Left ventricle myocardium inferior (tissue), 1 donor: ENCODE measurements around the gene PIK3C2B. TPM values are rescaled to one million over a fixed set of nuclear protein-coding genes. Genes with fewer than 3 reads are reported as not detected.

Experiments
- DNase-seq: peaks from one replicate; pipeline ENCODE4 v3.0.0-alpha.2; 2020
- H3K27ac ChIP-seq: fragments of 200-600 bp; replicated peaks from 2 replicates; pipeline ENCODE4 v1.8.0; 2021
- H3K27me3 ChIP-seq: fragments of 200-600 bp; 2 replicates; pipeline ENCODE4 v1.8.0; 2021; ENCODE audit warnings: low read depth
- H3K36me3 ChIP-seq: fragments of 200-600 bp; 2 replicates; pipeline ENCODE4 v1.8.0; 2021
- H3K4me1 ChIP-seq: fragments of 200-600 bp; 2 replicates; pipeline ENCODE4 v1.8.0; 2021
- H3K4me3 ChIP-seq: fragments of 200-600 bp; 2 replicates; pipeline ENCODE4 v1.8.0; 2021; ENCODE audit warnings: mild to moderate bottlenecking, moderate library complexity
- H3K9me3 ChIP-seq: fragments of 200-600 bp; replicated peaks from 2 replicates; pipeline ENCODE4 v1.8.0; 2021
- intact Hi-C: fragments of 100-400 bp; cut with micrococcal nuclease; formaldehyde crosslinking; loops from one replicate; pipeline ENCODE4 v1.11.0; 2022
- total RNA-seq: library from RNA; stranded (reverse); fragmentation: NEBNext Ultra II Directional; extraction: Animal tissue kit (Norgen Biotek cat#: 25700); gene quantifications from one replicate; pipeline ENCODE4 v1.2.1, GENCODE V29; 2021
- TF ChIP-seq, protein P1 (sequence below): fragments of 200-600 bp; IDR thresholded peaks from 2 replicates; pipeline ENCODE4 v1.8.0; 2021; ENCODE audit warnings: antibody characterized with exemption, mild to moderate bottlenecking, borderline replicate concordance
- donor health status: DM: no; HTN: yes; CAD: no; lungs with severe emphysema.

Gene PIK3C2B
- total RNA-seq, 1 donor from 2014 or later: 18.5 TPM

DNA sequence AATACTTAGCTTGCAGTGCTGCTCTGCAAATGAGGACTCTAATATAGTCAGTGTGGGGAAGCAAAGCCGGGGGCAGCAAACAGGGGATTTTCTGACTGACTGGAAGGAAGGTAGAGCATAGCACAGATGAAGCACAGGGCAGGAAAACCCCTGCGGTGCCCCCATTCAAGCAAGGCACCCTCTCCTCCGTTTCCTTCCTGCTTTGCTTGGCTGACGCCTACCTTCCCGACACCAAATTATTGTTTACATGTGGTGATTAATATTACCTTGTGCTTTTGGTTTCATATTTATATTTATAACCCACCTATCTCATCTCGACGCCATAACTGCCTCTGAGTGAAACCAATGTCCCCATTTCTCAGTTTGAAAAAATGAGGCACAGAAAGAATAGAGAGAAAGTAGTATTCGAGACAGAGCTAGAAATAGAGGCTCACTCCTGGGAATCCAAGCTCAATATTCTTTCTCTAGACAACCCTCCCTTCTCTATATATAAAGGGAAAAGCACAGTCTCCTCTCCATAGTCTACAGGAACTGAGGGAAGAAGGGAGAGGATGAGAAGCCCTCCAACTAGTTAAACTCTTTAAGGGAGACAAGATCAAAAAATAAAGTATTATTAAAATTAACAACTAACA, 41.3 kb downstream of the PIK3C2B start:
- Histone ChIP-seq H3K36me3 (peaks cover 58% of the 10 kb centered on the region), H3K9me3 (no peaks in the 10 kb centered on the region), H3K27ac (peak overlapping the region; percentile 92), H3K4me1 (peaks cover 94% of the 10 kb centered on the region), H3K27me3 (no peaks in the 10 kb centered on the region), H3K4me3 (no peak overlapping the region)
- no peak for DNase-seq
- TF ChIP-seq, protein P1, sequence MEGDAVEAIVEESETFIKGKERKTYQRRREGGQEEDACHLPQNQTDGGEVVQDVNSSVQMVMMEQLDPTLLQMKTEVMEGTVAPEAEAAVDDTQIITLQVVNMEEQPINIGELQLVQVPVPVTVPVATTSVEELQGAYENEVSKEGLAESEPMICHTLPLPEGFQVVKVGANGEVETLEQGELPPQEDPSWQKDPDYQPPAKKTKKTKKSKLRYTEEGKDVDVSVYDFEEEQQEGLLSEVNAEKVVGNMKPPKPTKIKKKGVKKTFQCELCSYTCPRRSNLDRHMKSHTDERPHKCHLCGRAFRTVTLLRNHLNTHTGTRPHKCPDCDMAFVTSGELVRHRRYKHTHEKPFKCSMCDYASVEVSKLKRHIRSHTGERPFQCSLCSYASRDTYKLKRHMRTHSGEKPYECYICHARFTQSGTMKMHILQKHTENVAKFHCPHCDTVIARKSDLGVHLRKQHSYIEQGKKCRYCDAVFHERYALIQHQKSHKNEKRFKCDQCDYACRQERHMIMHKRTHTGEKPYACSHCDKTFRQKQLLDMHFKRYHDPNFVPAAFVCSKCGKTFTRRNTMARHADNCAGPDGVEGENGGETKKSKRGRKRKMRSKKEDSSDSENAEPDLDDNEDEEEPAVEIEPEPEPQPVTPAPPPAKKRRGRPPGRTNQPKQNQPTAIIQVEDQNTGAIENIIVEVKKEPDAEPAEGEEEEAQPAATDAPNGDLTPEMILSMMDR: no peak
- intact Hi-C loops: no loop called here

DNA sequence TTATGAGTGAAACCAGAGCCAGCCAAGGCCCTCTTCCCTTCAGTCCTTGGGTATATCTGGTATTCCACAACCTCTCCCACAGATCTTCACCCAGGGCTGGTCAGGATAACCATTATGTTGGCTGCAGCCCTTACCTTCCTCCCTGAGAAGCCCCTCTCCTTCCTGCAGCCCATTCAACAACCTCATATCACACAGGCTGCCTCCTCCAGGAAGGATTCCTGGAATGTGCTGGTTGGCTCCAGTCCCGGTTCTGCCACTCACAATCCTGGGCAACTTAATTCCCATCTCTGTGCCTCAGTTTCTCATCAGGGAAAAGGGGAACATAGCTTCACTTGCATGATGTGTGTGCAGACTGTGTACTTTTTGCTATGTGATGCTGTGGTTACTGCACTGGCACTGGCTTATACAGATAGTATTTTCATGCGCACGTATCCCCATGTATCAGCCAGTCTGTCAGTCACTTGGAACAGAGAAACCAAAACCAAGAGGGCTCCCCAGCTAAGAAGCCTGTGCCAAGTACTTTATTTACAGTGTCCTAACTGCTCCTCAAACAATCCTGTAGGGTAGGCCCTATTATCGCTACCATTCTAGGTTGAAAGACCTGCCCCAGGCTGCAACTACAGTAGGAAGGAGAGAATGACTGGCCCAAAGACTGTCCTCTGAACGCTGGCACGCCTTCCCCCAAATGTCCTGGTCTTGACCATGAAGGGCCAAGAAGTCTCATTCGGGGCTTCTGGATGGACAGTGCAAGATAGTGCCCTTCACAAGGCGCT, 43.1 kb downstream of the PIK3C2B start:
- TF ChIP-seq, protein P1: no peak
- no peaks in the 10 kb centered on the region for H3K9me3 ChIP-seq
- peaks cover 64% of the 10 kb centered on the region for H3K36me3 ChIP-seq
- peaks cover 98% of the 10 kb centered on the region for H3K4me1 ChIP-seq
- peak overlapping the region; percentile 92 for H3K27ac ChIP-seq
- H3K4me3 ChIP-seq: peak overlapping the region; percentile 57
- H3K27me3 ChIP-seq: no peaks in the 10 kb centered on the region
- intact Hi-C loops: no loop called here
- no peak for DNase-seq

DNA sequence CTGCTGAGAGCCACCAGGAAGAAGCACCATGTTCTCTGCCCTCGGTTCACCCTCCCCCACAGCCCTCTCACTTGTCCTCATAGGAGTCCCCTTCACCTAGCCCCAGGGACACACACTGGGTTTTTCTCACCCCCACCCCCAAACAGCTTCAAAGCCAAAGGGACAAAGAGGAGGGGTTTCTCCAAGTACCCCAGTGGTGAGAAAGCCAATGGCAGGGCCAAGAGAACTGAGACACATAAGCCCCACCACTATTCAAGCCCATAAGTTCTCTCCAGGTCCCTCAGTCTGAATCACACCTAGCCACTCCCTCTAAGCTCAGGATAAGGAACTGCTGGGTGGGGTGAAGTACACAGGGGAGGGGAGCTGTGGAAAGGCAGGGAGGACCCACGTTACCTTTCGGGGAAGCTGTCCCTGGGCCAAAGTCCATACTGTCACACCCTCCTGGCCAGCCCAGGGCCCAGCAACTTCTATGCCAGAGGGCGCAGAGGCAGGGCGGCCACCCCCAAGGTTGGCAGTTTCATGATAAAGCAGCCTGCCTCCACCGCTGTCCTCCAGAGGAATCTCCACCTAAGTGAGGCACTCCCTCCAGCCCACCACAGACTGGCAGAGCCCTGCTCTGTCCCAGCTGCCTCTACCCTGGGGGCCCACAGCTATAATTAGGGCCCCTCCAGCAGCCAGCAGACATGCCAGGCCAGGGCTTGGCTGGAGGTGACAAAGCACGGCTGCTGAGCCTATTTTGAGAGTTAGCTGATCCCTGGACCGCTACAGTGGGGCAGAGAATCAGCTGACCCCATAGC, 43.9 kb downstream of the PIK3C2B start:
- intact Hi-C loops: no loop called here
- Histone ChIP-seq H3K9me3 (no peaks in the 10 kb centered on the region), H3K4me3 (peak overlapping the region; percentile 57), H3K27ac (peak overlapping the region; percentile 92), H3K27me3 (no peaks in the 10 kb centered on the region), H3K4me1 (peaks cover 98% of the 10 kb centered on the region), H3K36me3 (peaks cover 64% of the 10 kb centered on the region)
- peak; percentile 61 for DNase-seq
- TF ChIP-seq, protein P1: no peak

DNA sequence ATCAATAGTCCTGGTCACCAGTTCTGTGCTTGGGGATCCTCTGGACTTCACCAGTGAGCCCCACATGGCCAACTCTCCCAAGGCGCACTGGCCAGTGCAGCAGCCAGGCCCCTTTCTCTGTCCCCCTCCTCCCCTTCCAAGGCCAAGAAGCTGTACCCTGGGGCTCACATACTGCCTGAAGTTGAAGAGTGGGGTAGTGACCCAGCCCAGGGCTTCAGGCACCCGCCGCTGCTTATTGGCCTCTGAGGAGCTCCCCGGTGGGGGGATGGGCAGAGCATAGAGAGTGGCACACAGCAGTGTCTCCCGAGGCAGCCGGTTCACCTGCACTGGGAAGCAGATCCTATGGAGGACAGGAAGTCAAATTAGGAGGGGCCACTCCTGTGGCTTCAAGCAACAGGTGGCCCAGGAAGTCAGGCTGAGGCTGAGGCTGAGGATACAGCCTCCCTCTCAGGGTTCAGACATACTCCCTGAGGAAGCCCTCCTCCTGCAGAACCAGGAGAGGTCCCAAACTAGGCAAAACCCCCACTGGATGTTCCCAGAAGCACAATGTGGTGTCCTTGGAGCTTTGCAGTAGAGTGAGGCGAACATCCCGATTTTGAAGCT, 44.8 kb downstream of the PIK3C2B start:
- no peaks in the 10 kb centered on the region for H3K27me3 ChIP-seq
- TF ChIP-seq, protein P1: no peak
- H3K9me3 ChIP-seq: no peaks in the 10 kb centered on the region
- H3K4me1 ChIP-seq: peaks cover 90% of the 10 kb centered on the region
- DNase-seq: no peak
- intact Hi-C loops: loop anchor here (5.0 kb wide), 1 partner anchor 53 kb away; no protein-coding TSS in a partner anchor
- peak overlapping the region; percentile 57 for H3K4me3 ChIP-seq
- peak overlapping the region; percentile 92 for H3K27ac ChIP-seq
- peaks cover 64% of the 10 kb centered on the region for H3K36me3 ChIP-seq
